Right lobe of liver (tissue), 4 donors: ENCODE data around the gene OR1M1.

Source experiments
- POLR2A ChIP-seq: fragments of 450-650 bp; IDR thresholded peaks from one replicate; pipeline ENCODE4 v1.6.1; 2017; ENCODE audit warnings: antibody characterized with exemption, mild to moderate bottlenecking
- TF ChIP-seq, protein P1 (sequence below), 4 donors: fragments of 200-600 bp in 3 of 4; fragments of 450-650 bp in 1 of 4; IDR thresholded peaks; one replicate each; pipeline versions ENCODE4 v1.5.1 to v1.8.0; 2016 to 2022; ENCODE audit warnings: antibody characterized with exemption in 4 of 4, mild to moderate bottlenecking in 2 of 4
- donor health status: DM: no; HTN: no; CAD: no.
- donor health status: DM: no; HTN: no; CAD: no.
- donor health status: DM: no; HTN: yes; CAD: no.

DNA sequence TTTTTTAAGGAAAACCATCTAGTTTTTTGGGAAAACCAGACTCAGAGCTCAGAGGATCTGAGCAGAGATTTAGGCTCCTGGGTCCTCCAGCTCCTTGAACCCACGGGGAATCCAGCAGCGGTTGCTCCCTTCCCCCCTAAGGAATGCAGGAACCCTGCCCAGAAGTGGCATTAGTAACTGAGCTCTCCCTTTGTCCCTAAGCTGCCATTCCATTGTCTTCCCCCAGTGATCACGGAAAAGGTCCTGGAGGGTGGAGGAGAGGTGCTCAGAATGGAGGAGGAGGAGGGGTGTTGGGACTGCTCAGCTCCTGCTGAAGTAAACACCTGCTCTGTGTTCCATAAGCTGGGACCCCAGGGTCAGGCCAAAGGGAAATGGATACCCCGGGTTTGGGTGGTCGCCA lies 16.8 kb upstream of the OR1M1 start:
- TF ChIP-seq, protein P1, sequence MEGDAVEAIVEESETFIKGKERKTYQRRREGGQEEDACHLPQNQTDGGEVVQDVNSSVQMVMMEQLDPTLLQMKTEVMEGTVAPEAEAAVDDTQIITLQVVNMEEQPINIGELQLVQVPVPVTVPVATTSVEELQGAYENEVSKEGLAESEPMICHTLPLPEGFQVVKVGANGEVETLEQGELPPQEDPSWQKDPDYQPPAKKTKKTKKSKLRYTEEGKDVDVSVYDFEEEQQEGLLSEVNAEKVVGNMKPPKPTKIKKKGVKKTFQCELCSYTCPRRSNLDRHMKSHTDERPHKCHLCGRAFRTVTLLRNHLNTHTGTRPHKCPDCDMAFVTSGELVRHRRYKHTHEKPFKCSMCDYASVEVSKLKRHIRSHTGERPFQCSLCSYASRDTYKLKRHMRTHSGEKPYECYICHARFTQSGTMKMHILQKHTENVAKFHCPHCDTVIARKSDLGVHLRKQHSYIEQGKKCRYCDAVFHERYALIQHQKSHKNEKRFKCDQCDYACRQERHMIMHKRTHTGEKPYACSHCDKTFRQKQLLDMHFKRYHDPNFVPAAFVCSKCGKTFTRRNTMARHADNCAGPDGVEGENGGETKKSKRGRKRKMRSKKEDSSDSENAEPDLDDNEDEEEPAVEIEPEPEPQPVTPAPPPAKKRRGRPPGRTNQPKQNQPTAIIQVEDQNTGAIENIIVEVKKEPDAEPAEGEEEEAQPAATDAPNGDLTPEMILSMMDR (IDR thresholded peaks at IDR 0.05), result no peak
- no peak for TF ChIP-seq POLR2A
